Loucy (cell line): ENCODE data around the gene TBCD.

Source experiments
- H2AFZ ChIP-seq: fragments of 200-600 bp; sonication (generic); 2 replicates; pipeline ENCODE4 v1.6.0; 2016; ENCODE audit warnings: antibody characterized with exemption, mild to moderate bottlenecking, low read length, moderate library complexity
- H3F3A ChIP-seq: fragments of 200-600 bp; 2 replicates; pipeline ENCODE4 v1.6.0; 2016; ENCODE audit warnings: antibody characterized with exemption, low read depth, mild to moderate bottlenecking
- H3K27me3 ChIP-seq: fragments of 200-600 bp; sonication (generic); 2 replicates; pipeline ENCODE4 v1.6.1; 2014; ENCODE audit warnings: low read length, mild to moderate bottlenecking; ENCODE audit not compliant: insufficient read depth, poor library complexity, severe bottlenecking
- H3K36me3 ChIP-seq: fragments of 200-600 bp; sonication (generic); 2 replicates; pipeline ENCODE4 v1.6.1; 2016; ENCODE audit warnings: low read length; ENCODE audit not compliant: insufficient read depth
- H3K4me1 ChIP-seq: fragments of 200-600 bp; sonication (generic); 2 replicates; pipeline ENCODE4 v1.5.1; 2014; ENCODE audit warnings: low read length, mild to moderate bottlenecking; ENCODE audit not compliant: insufficient read depth, poor library complexity, severe bottlenecking
- H3K4me2 ChIP-seq: fragments of 200-600 bp; sonication (generic); 2 replicates; pipeline ENCODE4 v1.6.0; 2014; ENCODE audit warnings: antibody characterized with exemption, low read length, low read depth, mild to moderate bottlenecking; ENCODE audit not compliant: poor library complexity, severe bottlenecking
- H3K4me3 ChIP-seq: fragments of 200-600 bp; sonication (generic); 2 replicates; pipeline ENCODE4 v1.5.1; 2014; ENCODE audit warnings: low read length, mild to moderate bottlenecking, mixed read lengths; ENCODE audit not compliant: poor library complexity, severe bottlenecking
- H3K79me2 ChIP-seq: fragments of 200-600 bp; sonication (generic); 2 replicates; pipeline ENCODE4 v1.6.1; 2014; ENCODE audit warnings: low read length; ENCODE audit not compliant: insufficient read depth
- H3K9ac ChIP-seq: fragments of 200-600 bp; sonication (generic); 2 replicates; pipeline ENCODE4 v1.6.0; 2014; ENCODE audit warnings: mild to moderate bottlenecking, low read depth, low read length, moderate library complexity; ENCODE audit not compliant: poor library complexity, severe bottlenecking
- H3K9me2 ChIP-seq: fragments of 200-600 bp; sonication (generic); replicated peaks from 2 replicates; pipeline ENCODE4 v1.6.1; 2016; ENCODE audit warnings: low read depth, low read length, mixed read lengths
- H3K9me3 ChIP-seq: fragments of 200-600 bp; sonication (generic); 2 replicates; pipeline ENCODE4 v1.6.1; 2014; ENCODE audit warnings: mild to moderate bottlenecking, antibody characterized with exemption, low read length, low read depth; ENCODE audit not compliant: insufficient read depth
- H4K20me1 ChIP-seq: fragments of 200-600 bp; sonication (generic); 2 replicates; pipeline ENCODE4 v1.6.0; 2014; ENCODE audit warnings: antibody characterized with exemption, low read length, mild to moderate bottlenecking; ENCODE audit not compliant: insufficient read depth, poor library complexity, severe bottlenecking
- CTCF ChIP-seq: fragments of 200-600 bp; sonication (generic); conservative IDR thresholded peaks from 2 replicates; pipeline ENCODE4 v1.5.1; 2014; ENCODE audit warnings: mild to moderate bottlenecking, antibody characterized with exemption, low read length
- EZH2phosphoT487 ChIP-seq: fragments of 200-600 bp; IDR thresholded peaks from 2 replicates; pipeline ENCODE4 v1.6.1; 2018; ENCODE audit warnings: antibody characterized with exemption, mild to moderate bottlenecking, moderate library complexity, borderline replicate concordance

The TBCD gene

GRCh38 chr17:82929011-82929622 lies 177.3 kb downstream of the TBCD start:
- no peak overlapping the region for H3K4me3 ChIP-seq
- H3K9me3 ChIP-seq = no peaks in the 10 kb centered on the region
- H3F3A ChIP-seq = no peaks in the 10 kb centered on the region
- H3K36me3 ChIP-seq = peaks cover 96% of the 10 kb centered on the region; the same call in 1 of the 2 replicates
- no peak overlapping the region for H3K4me2 ChIP-seq
- no peaks in the 10 kb centered on the region for H3K4me1 ChIP-seq
- H3K27me3 ChIP-seq = no peaks in the 10 kb centered on the region
- no peak overlapping the region for H3K9ac ChIP-seq
- H4K20me1 ChIP-seq = no peaks in the 10 kb centered on the region
- no peaks in the 10 kb centered on the region for H3K79me2 ChIP-seq
- no peak overlapping the region for H2AFZ ChIP-seq
- no peak for TF ChIP-seq EZH2phosphoT487
- no peak for TF ChIP-seq CTCF
- H3K9me2 ChIP-seq = no peaks in the 10 kb centered on the region

GRCh38 chr17:82929676-82930042 lies 177.8 kb downstream of the TBCD start:
- no peak overlapping the region for H2AFZ ChIP-seq
- H3K4me2 ChIP-seq = no peak overlapping the region
- H3K36me3 ChIP-seq = peaks cover 96% of the 10 kb centered on the region; the same call in 1 of the 2 replicates
- H3K27me3 ChIP-seq = no peaks in the 10 kb centered on the region
- H3K9me2 ChIP-seq = no peaks in the 10 kb centered on the region
- no peaks in the 10 kb centered on the region for H3K79me2 ChIP-seq
- H3K4me3 ChIP-seq = no peak overlapping the region
- no peaks in the 10 kb centered on the region for H4K20me1 ChIP-seq
- no peak overlapping the region for H3K9ac ChIP-seq
- H3F3A ChIP-seq = no peaks in the 10 kb centered on the region
- no peaks in the 10 kb centered on the region for H3K4me1 ChIP-seq
- no peaks in the 10 kb centered on the region for H3K9me3 ChIP-seq
- no peak for TF ChIP-seq CTCF
- TF ChIP-seq EZH2phosphoT487 = no peak

DNA sequence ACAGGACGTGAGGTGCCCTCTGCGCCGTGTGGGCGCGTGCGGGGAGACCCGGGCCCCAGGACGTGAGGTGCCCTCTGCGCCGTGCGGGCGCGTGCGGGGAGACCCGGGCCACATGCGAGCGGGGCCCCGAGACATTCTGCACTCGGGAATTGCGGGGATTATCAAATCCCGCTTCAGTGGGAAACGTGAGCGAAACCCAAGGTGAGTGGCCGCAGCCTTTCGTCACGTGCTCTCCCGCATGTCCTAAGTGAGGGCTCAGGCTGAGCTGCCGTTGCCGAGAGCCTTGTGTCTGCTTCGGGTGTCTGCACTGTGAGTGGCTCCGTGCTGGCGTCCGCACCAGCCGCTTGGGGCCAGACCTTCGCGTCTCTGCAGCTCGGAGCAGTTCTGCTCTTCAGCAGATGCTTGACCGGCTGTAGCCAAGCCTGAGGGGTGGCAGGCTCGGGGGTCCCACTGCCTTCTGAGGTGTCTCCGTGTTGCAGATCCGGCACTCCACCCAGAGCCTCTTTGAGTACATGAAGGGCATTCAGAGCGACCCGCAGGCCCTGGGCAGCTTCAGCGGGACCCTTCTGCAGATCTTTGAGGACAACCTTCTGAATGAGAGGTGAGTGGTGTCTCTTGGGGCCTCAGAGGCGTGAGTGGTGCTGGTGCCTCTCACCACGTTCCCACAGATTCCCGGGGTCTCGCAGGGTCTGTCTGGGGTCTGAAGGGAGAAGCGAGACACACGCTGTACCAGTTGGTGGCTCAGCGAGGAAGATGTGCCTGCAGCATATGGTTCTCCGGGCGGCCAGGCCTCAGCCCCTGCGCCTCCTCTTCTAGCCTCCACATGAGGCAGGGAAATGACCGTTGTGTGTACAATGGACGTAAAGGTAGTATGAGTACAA lies 178.4 kb downstream of the TBCD start:
- Histone ChIP-seq H3K9me2 (no peaks in the 10 kb centered on the region), H3F3A (no peaks in the 10 kb centered on the region), H3K9me3 (no peaks in the 10 kb centered on the region), H3K9ac (no peak overlapping the region), H2AFZ (no peak overlapping the region), H3K4me2 (no peak overlapping the region), H3K4me1 (no peaks in the 10 kb centered on the region), H3K36me3 (peaks cover 95% of the 10 kb centered on the region; the same call in 1 of the 2 replicates), H4K20me1 (no peaks in the 10 kb centered on the region), H3K27me3 (no peaks in the 10 kb centered on the region), H3K4me3 (no peak overlapping the region), H3K79me2 (no peaks in the 10 kb centered on the region)
- no peak for TF ChIP-seq CTCF
- no peak for TF ChIP-seq EZH2phosphoT487
